Measurements from ENCODE around the gene CSNK1E. TPM values are rescaled to one million over a fixed set of nuclear protein-coding genes. Genes with fewer than 3 reads are reported as not detected.

CSNK1E gene
- total and polyA plus RNA-seq, 2 of the 8 experiments (the other 6 are each of a cell fraction or from before 2014, with no cell fraction given): 247 to 263 TPM

- H3K4me3 ChIP-seq (ENCODE audit: extremely low read depth in 1 of 4, insufficient read depth in 2 of 4, low read depth in 3 of 4, low read length in 4 of 4): peak overlapping the region; percentile 88 to 99 (median 94)
- no peak overlapping the region for H3K23ac ChIP-seq (ENCODE audit: insufficient read length)
- H3K23me2 ChIP-seq (ENCODE audit: low read depth, low read length): peaks cover 10% of the 10 kb centered on the region; the same call in 1 of the 2 replicates
- no peak overlapping the region for H2BK15ac ChIP-seq (ENCODE audit: low read length)
- peak overlapping the region; percentile 57 for H3K4ac ChIP-seq (replicated peaks; ENCODE audit: insufficient read length, low read depth, low read length)
- 0 out of 2 replicates have a peak overlapping the region, but pooled peaks have one; percentile 20 for H2BK5ac ChIP-seq (ENCODE audit: low read depth, low read length)
- H2AFZ ChIP-seq (ENCODE audit: low read length): no peak overlapping the region
- peaks cover 30 to 41% of the 10 kb centered on the region in 2 experiments for H4K20me1 ChIP-seq (replicated peaks in 1 of 2; ENCODE audit: control insufficient read depth in 1 of 2, insufficient read depth in 2 of 2, low read length in 2 of 2)
- peak overlapping the region; percentile 3 for H3K56ac ChIP-seq (replicated peaks; ENCODE audit: insufficient read length, low read depth, low read length)
- H3K27me3 ChIP-seq (replicated peaks in 1 of 4; ENCODE audit: control insufficient read depth in 3 of 4, extremely low read depth in 1 of 4, insufficient read depth in 3 of 4, low read length in 3 of 4): no peaks in the 10 kb centered on the region
- H3K9ac ChIP-seq (replicated peaks in 1 of 4; ENCODE audit: extremely low read depth in 1 of 4, low read depth in 3 of 4, low read length in 3 of 4): peak overlapping the region; percentile 89 to 97 (median 90)
- POLR2A ChIA-PET (ENCODE audit: partially characterized antibody): interaction anchor here (0.7 to 7.6 kb wide), 16 partner anchors 10 to 813 kb away, joined by 3 to 77 read pairs (median 6); no protein-coding TSS in a partner anchor
- H2BK20ac ChIP-seq (ENCODE audit: low read length): no peak overlapping the region
- H3K27ac ChIP-seq (ENCODE audit: low read depth, low read length): peak overlapping the region; percentile 84
- peak overlapping the region; percentile 88; the same call in 1 of the 2 replicates for H2AK5ac ChIP-seq (ENCODE audit: low read depth, low read length)
- no peak for FAIRE-seq
- no peak overlapping the region for H3K14ac ChIP-seq (ENCODE audit: insufficient read length)
- peaks cover 14 to 33% (median 19%) of the 10 kb centered on the region in 4 experiments; a peak in 6 of 8 replicates for H3K36me3 ChIP-seq (ENCODE audit: control insufficient read depth in 2 of 4, insufficient read depth in 4 of 4, low read length in 3 of 4)
- no peak for DNase-seq (ENCODE audit: low read depth in 1 of 2, low spot score in 2 of 2)
- no peak overlapping the region for H4K91ac ChIP-seq (replicated peaks; ENCODE audit: insufficient read length, low read length)
- H2BK120ac ChIP-seq (replicated peaks; ENCODE audit: low read depth, low read length): peak overlapping the region; percentile 2
- H3K4me2 ChIP-seq (ENCODE audit: insufficient read depth in 1 of 2, low read depth in 2 of 2, low read length in 2 of 2): peak overlapping the region; percentile 72 to 91
- H3K9me3 ChIP-seq (ENCODE audit: insufficient read depth in 2 of 2, low read depth in 1 of 2, low read length in 1 of 2): no peaks in the 10 kb centered on the region
- H2BK12ac ChIP-seq (ENCODE audit: low read depth, low read length): no peak overlapping the region; the same call in 1 of the 2 replicates
- H4K5ac ChIP-seq (ENCODE audit: insufficient read length, low read depth, low read length): peak overlapping the region; percentile 3
- peak overlapping the region; percentile 82; the same call in 1 of the 2 replicates for H3K18ac ChIP-seq (ENCODE audit: extremely low read depth, low read length)
- peaks cover 15 to 47% (median 41%) of the 10 kb centered on the region in 4 experiments for H3K4me1 ChIP-seq (replicated peaks in 1 of 4; ENCODE audit: control insufficient read depth in 3 of 4, insufficient read depth in 4 of 4, low read length in 3 of 4)
- WGBS, 2 experiments (ENCODE audit: extremely low coverage in 1 of 2, insufficient coverage in 1 of 2, insufficient read length in 1 of 2, insufficient replicate concordance in 2 of 2, low coverage in 1 of 2, low lambda C conversion rate in 2 of 2, missing lambda C conversion rate in 1 of 2): 18% methylated on average over 12 of the region's 12 CpGs; no CpG with 5 or more reads in 1 of the 2 experiments
- peaks cover 49 to 80% of the 10 kb centered on the region in 2 experiments for H3K79me2 ChIP-seq (ENCODE audit: control insufficient read depth in 1 of 2, insufficient read depth in 2 of 2, low read length in 2 of 2)
- no peak for TF ChIP-seq FOSL1 (IDR thresholded peaks at IDR 0.05; ENCODE audit: insufficient read depth, low read depth, low read length)
- TF ChIP-seq POLR2A (IDR thresholded peaks at IDR 0.05; ENCODE audit: control extremely low read depth in 1 of 2, low read depth in 2 of 2, low read length in 2 of 2): 0 out of 3 replicates have a peak, but pooled peaks of 1 of the 2 experiments have one; percentile 1
- TF ChIP-seq MAX (IDR thresholded peaks at IDR 0.05): no peak
- no peak for TF ChIP-seq RAD21 (IDR thresholded peaks at IDR 0.05 in 1 of 2, conservative IDR thresholded peaks at IDR 0.05 in 1 of 2; ENCODE audit: low read depth in 2 of 2, low read length in 2 of 2)
- no peak for TF ChIP-seq TAF7 (optimal IDR thresholded peaks at IDR 0.05; ENCODE audit: borderline replicate concordance, low read depth, low read length)
- peaks cover 23% of the 10 kb centered on the region for H3K79me1 ChIP-seq (ENCODE audit: low read depth, low read length)
- peak overlapping the region; percentile 73; the same call in 1 of the 2 replicates for H4K8ac ChIP-seq (ENCODE audit: extremely low read depth, insufficient read depth, low read length)
- CTCF ChIA-PET (ENCODE audit: partially characterized antibody): interaction anchor here (0.7 to 3.4 kb wide), 4 partner anchors 10 to 444 kb away, joined by 3 to 20 read pairs (median 5); no protein-coding TSS in a partner anchor
Measured at GRCh38 chr22:38315823-38316363, 1.3 kb downstream of the CSNK1E start.

Measured in H1 (cell line).